Measurements from ENCODE around the gene FGF16. TPM values are rescaled to one million over a fixed set of nuclear protein-coding genes. Genes with fewer than 3 reads are reported as not detected.

The FGF16 gene
- total and polyA plus RNA-seq, 10 of the 15 experiments (the other 5 are each of a cell fraction or from before 2014, with no cell fraction given) = not detected

DNA sequence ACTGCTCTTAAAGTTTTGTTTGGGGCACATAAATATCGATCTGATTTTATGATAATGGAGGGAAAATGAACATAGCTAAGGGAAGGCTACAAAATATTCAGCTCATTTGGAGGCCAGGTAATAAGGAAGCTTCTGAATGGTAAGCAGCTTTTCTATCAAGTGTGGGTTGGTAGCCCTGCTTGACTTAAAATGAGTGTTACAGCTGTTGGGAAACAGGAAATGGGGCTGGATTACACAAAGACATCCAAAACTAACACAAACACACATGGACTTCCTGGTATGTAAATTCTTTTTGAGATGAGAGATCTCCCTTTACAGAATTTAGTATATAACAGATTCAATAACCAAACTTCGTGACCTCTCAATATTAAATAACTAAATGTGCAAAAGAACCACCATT lies 58.0 kb downstream of the FGF16 start:
- H3K4me3 ChIP-seq = no peak overlapping the region
- no peak overlapping the region for H3K4me2 ChIP-seq (ENCODE audit: control insufficient read depth, insufficient read depth)
- TF ChIP-seq, protein P1, sequence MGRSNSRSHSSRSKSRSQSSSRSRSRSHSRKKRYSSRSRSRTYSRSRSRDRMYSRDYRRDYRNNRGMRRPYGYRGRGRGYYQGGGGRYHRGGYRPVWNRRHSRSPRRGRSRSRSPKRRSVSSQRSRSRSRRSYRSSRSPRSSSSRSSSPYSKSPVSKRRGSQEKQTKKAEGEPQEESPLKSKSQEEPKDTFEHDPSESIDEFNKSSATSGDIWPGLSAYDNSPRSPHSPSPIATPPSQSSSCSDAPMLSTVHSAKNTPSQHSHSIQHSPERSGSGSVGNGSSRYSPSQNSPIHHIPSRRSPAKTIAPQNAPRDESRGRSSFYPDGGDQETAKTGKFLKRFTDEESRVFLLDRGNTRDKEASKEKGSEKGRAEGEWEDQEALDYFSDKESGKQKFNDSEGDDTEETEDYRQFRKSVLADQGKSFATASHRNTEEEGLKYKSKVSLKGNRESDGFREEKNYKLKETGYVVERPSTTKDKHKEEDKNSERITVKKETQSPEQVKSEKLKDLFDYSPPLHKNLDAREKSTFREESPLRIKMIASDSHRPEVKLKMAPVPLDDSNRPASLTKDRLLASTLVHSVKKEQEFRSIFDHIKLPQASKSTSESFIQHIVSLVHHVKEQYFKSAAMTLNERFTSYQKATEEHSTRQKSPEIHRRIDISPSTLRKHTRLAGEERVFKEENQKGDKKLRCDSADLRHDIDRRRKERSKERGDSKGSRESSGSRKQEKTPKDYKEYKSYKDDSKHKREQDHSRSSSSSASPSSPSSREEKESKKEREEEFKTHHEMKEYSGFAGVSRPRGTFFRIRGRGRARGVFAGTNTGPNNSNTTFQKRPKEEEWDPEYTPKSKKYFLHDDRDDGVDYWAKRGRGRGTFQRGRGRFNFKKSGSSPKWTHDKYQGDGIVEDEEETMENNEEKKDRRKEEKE (IDR thresholded peaks at IDR 0.05) = no peak
- TF ChIP-seq NFYA (IDR thresholded peaks at IDR 0.05; ENCODE audit: borderline replicate concordance, low read depth, low read length) (no peak), MYB (IDR thresholded peaks at IDR 0.05; ENCODE audit: borderline replicate concordance, low read depth, low read length) (no peak), FOXM1 (IDR thresholded peaks at IDR 0.05; ENCODE audit: low read depth, low read length) (no peak), KAT2A (conservative IDR thresholded peaks at IDR 0.05; ENCODE audit: control insufficient read depth, low read depth, low read length) (no peak), EZH2 (IDR thresholded peaks at IDR 0.05; ENCODE audit: borderline replicate concordance, control insufficient read depth, low read depth, low read length) (no peak), EP300 (IDR thresholded peaks at IDR 0.05; ENCODE audit: borderline replicate concordance in 1 of 2, control insufficient read depth in 1 of 2, low read depth in 2 of 2, low read length in 2 of 2) (no peak), ESRRA (IDR thresholded peaks at IDR 0.05; ENCODE audit: low read length) (no peak), BCL11A (IDR thresholded peaks at IDR 0.05; ENCODE audit: low read depth, low read length) (no peak), BMI1 (IDR thresholded peaks at IDR 0.05; ENCODE audit: borderline replicate concordance) (no peak)
- TF ChIP-seq, protein P2, sequence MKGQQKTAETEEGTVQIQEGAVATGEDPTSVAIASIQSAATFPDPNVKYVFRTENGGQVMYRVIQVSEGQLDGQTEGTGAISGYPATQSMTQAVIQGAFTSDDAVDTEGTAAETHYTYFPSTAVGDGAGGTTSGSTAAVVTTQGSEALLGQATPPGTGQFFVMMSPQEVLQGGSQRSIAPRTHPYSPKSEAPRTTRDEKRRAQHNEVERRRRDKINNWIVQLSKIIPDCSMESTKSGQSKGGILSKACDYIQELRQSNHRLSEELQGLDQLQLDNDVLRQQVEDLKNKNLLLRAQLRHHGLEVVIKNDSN (IDR thresholded peaks at IDR 0.05; ENCODE audit: borderline replicate concordance, extremely low read length, insufficient read depth, low read depth, low read length) = no peak
- TF ChIP-seq, protein P3, sequence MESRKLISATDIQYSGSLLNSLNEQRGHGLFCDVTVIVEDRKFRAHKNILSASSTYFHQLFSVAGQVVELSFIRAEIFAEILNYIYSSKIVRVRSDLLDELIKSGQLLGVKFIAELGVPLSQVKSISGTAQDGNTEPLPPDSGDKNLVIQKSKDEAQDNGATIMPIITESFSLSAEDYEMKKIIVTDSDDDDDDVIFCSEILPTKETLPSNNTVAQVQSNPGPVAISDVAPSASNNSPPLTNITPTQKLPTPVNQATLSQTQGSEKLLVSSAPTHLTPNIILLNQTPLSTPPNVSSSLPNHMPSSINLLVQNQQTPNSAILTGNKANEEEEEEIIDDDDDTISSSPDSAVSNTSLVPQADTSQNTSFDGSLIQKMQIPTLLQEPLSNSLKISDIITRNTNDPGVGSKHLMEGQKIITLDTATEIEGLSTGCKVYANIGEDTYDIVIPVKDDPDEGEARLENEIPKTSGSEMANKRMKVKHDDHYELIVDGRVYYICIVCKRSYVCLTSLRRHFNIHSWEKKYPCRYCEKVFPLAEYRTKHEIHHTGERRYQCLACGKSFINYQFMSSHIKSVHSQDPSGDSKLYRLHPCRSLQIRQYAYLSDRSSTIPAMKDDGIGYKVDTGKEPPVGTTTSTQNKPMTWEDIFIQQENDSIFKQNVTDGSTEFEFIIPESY (IDR thresholded peaks at IDR 0.05) = no peak
- TF ChIP-seq, protein P4, sequence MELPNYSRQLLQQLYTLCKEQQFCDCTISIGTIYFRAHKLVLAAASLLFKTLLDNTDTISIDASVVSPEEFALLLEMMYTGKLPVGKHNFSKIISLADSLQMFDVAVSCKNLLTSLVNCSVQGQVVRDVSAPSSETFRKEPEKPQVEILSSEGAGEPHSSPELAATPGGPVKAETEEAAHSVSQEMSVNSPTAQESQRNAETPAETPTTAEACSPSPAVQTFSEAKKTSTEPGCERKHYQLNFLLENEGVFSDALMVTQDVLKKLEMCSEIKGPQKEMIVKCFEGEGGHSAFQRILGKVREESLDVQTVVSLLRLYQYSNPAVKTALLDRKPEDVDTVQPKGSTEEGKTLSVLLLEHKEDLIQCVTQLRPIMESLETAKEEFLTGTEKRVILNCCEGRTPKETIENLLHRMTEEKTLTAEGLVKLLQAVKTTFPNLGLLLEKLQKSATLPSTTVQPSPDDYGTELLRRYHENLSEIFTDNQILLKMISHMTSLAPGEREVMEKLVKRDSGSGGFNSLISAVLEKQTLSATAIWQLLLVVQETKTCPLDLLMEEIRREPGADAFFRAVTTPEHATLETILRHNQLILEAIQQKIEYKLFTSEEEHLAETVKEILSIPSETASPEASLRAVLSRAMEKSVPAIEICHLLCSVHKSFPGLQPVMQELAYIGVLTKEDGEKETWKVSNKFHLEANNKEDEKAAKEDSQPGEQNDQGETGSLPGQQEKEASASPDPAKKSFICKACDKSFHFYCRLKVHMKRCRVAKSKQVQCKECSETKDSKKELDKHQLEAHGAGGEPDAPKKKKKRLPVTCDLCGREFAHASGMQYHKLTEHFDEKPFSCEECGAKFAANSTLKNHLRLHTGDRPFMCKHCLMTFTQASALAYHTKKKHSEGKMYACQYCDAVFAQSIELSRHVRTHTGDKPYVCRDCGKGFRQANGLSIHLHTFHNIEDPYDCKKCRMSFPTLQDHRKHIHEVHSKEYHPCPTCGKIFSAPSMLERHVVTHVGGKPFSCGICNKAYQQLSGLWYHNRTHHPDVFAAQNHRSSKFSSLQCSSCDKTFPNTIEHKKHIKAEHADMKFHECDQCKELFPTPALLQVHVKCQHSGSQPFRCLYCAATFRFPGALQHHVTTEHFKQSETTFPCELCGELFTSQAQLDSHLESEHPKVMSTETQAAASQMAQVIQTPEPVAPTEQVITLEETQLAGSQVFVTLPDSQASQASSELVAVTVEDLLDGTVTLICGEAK (IDR thresholded peaks at IDR 0.05; ENCODE audit: borderline replicate concordance) = no peak
- TF ChIP-seq, protein P5, sequence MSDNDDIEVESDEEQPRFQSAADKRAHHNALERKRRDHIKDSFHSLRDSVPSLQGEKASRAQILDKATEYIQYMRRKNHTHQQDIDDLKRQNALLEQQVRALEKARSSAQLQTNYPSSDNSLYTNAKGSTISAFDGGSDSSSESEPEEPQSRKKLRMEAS (IDR thresholded peaks at IDR 0.05; ENCODE audit: low read depth, low read length) = no peak

More for the DNA sequence above, 58.0 kb downstream of the FGF16 start:
- ChIA-PET RAD21 (ENCODE audit: unreplicated experiment) (no interaction called here), SMC1A (ENCODE audit: uncharacterized antibody, unreplicated experiment) (interaction anchor here (0.9 to 1.0 kb wide), 2 partner anchors 10 to 394 kb away, joined by 3 to 4 read pairs; partner anchors contain the start of gene COX7B), POLR2A (no interaction called here), CTCF (no interaction called here)
- 58% methylated on average over 2 of the region's 2 CpGs for WGBS (ENCODE audit: insufficient coverage, insufficient replicate concordance, low lambda C conversion rate, missing lambda C conversion rate)
- Histone ChIP-seq H3K27ac (ENCODE audit: control insufficient read depth, insufficient read depth) (no peak overlapping the region), H4K20me1 (ENCODE audit: control insufficient read depth, insufficient read depth) (no peaks in the 10 kb centered on the region), H3K9me3 (replicated peaks; ENCODE audit: control insufficient read depth, insufficient read depth, low read length) (no peaks in the 10 kb centered on the region), H3K9ac (ENCODE audit: control insufficient read depth, insufficient read depth, low read length) (no peak overlapping the region), H3K36me3 (ENCODE audit: control insufficient read depth in 2 of 2, insufficient read depth in 2 of 2, low read length in 1 of 2) (peaks cover 2% of the 10 kb centered on the region in 2 experiments; a peak in 3 of 4 replicates), H3K27me3 (replicated peaks in 1 of 2; ENCODE audit: control insufficient read depth in 2 of 2, insufficient read depth in 2 of 2, low read length in 1 of 2) (no peaks in the 10 kb centered on the region), H3K4me1 (ENCODE audit: control insufficient read depth, insufficient read depth, low read length) (no peaks in the 10 kb centered on the region), H2AFZ (ENCODE audit: control insufficient read depth, low read depth, low read length) (no peak overlapping the region), H3K79me2 (ENCODE audit: control insufficient read depth, insufficient read depth, low read length) (no peaks in the 10 kb centered on the region)
- ATAC-seq (no peak), FAIRE-seq (no peak), DNase-seq (ENCODE audit: low read depth, low spot score) (no peak)
- BruUV-seq (replicated peaks) = no TSS peak
- in situ Hi-C loops (cut with MboI) = no loop called here
- intact Hi-C loops (cut with micrococcal nuclease; ENCODE audit: unreplicated experiment) = no loop called here
